ENCODE measurements around the gene CYB5R4. TPM values are rescaled to one million over a fixed set of nuclear protein-coding genes. Genes with fewer than 3 reads are reported as not detected.

Gene CYB5R4, protein sequence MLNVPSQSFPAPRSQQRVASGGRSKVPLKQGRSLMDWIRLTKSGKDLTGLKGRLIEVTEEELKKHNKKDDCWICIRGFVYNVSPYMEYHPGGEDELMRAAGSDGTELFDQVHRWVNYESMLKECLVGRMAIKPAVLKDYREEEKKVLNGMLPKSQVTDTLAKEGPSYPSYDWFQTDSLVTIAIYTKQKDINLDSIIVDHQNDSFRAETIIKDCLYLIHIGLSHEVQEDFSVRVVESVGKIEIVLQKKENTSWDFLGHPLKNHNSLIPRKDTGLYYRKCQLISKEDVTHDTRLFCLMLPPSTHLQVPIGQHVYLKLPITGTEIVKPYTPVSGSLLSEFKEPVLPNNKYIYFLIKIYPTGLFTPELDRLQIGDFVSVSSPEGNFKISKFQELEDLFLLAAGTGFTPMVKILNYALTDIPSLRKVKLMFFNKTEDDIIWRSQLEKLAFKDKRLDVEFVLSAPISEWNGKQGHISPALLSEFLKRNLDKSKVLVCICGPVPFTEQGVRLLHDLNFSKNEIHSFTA
- 13.7 TPM for total RNA-seq

DNA sequence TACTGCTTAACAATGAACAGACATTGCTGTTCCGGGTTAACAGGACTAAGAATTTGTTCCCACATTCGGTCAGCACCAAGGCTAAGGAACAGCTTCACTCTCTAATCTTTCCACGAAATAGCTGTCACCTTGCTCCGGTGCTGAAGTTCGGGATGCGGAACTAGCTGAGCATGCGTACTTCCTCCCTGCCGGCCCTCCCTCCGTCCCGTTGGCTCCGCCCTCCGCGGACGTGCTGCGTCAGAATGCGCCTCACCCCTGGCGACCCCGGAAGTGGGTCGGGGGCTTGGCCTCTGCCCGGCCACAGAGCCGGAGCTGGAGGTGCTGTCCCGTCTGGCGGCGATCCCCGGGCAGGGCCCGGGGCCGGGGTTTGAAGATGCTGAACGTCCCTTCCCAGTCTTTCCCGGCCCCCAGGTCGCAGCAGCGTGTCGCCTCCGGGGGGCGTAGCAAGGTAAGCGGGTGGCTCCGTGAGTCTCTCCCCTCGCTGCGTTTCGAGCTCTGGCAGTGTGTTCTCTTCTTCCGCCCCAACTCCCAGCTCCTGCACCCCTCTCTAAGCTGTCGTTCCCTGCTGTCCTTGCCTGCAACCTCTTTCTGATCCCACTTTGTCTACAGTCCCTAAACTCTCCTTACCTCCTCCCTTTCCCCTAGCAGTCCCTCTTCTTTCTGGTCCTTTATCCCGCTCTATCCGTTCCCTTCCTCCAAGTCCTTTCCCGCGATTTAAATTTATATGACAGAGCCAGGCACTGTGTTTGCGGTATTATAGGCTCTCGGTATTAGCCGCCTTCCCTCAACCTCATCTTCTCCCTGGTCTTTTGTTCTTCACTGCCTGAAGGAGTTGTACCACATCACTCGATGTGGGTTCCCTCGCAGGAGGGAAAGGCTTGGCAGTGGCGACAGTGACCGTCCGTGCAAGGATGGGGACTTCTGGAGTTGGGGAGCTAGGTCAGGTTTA is at the start of gene CYB5R4:
Gene CYB5R4 (plus strand): TSS at position 280 of the 949 bp plus-strand sequence. CDS start 94 bp downstream, at position 374.
- peak; percentile 88 for DNase-seq

DNA sequence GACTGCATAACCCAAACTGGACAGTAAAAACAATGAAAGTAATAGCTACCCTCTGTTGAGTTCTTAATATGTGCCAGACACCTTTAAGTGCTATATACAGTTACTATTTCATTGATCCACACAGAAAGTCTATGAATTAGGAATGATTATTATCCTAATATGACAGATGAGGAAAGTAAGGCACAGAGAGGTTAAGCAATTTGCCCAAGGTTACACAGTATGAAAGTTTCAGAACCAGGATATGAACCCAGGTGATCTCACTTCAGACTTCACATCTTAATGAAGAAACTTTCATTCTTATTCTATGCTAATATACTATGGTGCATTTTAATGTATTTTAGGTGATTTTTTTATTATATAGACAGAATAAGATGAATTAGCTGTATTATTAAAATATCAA is 46.9 kb upstream of the CYB5R4 start:
- no peak for DNase-seq

DNA sequence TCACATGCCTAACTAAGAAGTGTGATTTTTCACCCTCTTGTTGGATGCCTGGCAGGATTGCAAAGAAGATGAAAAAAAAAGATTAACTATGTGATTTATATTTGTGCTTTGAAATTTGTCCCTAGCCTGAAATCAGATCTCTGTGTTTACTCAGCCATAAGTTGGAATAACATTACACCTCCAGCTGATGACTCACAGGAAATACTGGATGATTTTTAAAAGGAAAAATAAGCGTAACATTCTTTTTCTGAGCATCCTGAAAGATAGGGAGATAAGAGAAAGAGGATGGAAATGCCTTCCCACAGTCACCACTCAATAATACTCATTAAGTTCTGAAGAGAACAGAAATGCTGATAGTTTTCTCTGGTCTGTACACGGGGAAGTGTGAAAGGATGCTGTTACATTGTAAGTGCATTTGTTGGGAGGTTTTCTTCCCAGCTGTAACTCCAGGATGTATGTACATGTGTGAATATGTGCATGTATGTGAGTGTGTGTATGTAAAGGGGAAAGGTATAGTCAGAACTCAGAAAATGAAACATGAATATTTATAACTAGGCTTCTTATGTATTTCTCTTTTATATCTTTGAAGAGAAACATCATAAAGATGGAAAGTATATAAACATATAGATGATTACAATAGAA is 43.7 kb upstream of the CYB5R4 start:
- no peak for DNase-seq

DNA sequence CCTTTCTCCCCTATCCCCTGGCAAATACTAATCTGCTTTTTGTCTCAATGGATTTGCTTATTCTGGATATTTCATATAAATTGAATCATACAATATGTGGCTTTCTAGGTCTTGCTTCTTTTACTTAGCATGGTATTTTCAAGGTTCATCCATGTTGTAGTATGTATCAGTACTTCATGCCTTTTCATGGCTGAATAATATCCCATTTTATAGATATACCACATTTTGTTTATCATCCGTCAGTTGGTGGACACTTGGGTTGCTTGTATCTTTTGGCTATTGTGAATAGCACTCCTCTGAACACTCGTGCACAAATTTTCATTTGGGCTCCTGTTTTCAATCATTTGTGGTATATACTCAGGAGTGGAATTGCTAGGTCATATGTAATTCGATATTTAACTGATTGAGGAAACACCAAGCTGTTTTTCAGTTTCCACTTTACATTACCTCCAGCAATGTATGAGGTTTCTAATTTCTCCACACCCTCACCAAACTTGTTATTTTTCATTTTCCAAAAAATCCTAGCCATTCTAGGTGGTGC is 36.8 kb upstream of the CYB5R4 start:
- DNase-seq, result no peak

DNA sequence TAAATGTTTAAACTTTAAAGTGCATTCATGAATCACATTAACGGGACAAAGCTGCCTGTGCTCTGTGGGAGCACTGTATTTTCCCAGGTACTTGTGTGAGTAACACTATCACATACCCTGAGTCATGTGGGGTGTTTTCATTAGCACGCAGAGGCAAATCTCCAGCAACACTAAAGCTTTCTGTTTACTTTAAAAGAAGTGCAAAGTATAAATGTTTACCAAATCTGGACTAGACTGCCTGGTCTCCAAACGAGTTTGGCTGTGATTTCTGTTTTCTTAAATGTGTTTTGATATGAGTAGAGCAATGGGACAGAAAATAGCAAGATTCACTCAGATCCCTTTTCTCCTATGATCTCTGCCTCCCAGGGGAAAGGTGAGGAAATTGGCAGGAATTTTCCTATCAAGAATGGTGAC is 35.1 kb upstream of the CYB5R4 start:
- DNase-seq, result no peak

DNA sequence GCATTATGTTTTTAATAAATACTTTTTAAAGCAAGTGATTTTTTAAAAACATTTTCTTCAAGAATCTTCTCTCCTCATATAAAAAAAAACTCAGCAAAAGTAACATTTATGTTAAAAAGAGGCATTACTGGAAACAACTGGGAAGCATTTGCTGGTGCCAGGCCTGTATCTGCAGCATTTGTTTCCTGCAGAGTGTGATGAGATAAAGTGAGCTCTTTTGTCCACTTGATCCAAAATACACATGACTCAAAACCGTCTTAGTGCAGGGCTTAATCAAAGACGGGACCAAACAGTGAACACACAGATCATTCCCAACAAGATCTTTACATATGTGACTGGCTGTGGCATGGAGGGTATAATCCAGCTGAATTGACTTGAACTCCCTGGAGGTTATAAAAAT is 34.7 kb upstream of the CYB5R4 start:
- DNase-seq, result no peak

DNA sequence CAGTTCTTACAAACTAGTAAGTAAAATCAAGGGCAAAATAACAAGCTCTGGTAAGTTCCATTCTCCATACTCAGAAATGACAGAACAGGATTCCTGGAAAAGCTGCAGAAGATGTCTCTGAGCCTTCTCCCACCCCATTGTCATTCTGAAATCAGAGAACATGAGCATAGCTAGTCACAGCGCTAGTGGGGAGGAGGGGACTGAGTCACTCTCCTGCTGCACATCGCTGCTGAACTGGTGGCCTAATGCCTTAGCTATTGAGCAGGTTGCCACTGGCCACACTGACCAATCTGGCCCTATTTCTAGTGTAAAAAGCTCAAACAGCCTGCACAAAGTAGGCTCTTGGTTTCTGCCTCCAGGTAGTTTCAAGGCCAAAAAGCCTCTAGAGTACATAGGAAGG is 32.4 kb upstream of the CYB5R4 start:
- no peak for DNase-seq

DNA sequence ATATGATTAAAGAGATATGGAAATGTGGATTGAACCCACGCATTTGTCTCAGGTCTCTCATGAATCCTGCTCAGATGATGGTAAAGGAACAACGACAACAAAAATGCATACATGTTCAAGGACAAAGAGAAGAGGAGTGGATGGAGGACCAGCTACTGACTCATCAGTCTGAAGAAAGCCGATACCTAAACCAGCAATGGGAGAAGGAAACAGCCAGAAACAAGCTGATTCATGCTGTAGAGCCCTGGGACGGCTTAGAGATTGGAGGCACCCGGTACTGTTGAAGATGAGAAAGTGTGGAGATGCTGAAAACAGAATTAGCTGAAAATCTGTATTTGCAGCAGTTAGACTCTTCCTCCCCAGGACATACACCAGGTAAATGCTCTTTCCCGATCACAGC is 20.8 kb upstream of the CYB5R4 start:
- DNase-seq, result no peak

DNA sequence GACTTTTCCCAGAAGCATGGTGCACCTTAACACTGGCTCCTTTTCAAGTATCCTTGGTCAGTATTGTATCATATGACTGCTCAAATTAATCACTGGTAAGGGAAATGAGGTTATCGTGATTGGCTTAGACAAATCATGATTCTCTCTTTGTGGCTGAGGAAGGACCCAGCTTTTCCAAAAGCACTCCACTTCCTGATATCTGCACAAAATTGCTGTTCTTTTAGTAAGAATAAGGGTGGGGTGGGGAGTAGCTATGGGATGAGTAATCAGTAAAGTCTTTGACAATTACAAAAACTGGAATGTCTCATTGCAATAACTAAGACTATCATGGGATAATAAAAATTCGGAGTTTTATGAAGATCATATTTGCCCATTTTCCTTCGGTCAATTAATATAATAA is 15.3 kb upstream of the CYB5R4 start:
- no peak for DNase-seq

DNA sequence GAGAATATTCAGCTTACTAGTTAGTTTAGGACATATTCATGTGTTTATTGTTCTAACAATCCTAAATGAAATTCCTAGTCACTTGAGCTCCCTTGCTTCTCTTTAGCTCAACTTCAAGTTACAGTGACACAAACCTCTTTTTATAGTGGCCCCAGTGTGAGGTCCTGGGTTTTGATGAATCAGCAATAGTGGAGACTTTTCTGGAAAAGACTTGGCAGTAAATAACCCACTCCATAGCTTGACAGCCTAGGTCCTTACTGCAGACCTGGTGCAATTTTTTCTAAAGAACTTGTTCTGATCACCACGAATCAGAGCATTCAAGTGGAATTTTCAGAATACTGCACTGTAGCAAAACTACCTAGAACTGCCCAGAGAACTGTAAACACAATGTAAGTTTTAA is 13.2 kb upstream of the CYB5R4 start:
- DNase-seq, result no peak

DNA sequence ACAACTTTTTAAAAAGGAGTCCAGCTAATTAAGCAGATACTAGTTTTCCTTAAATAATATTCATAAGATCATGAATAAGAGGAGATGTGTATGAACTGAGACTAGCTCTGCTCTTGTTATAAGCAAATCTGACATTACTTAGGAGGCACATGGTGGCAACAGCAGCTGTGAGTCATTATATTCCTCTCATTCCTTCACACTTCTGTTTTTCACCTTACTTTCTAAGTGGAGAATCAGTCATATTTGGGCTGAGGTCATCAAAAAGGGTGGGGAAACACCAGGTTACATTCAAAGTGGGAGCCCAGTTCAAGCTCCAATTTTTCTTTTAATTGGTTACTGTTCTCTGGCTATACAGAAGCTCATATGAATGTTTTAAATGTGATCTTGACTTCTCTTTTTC is 12.3 kb upstream of the CYB5R4 start:
- DNase-seq, result no peak

DNA sequence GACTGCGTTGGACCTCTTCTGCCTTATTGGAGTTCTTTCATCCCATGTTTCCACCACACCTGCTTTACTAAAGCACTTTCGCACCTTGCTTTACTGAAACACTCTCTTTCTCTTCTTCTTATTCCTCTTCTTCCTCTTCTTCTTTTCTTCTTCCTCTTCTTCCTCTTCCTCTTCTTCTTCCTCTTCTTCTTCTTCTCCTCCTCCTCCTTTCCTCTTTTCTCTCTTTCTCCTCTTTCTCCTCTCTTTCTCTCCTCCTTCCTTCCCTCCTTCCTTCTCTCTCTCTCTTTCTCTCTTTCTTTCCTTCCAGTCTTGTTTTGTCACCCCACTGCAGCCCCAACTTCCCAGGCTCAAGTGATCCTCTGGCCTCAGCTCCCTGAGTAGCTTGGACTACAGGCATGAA is 10.4 kb upstream of the CYB5R4 start:
- no peak for DNase-seq

DNA sequence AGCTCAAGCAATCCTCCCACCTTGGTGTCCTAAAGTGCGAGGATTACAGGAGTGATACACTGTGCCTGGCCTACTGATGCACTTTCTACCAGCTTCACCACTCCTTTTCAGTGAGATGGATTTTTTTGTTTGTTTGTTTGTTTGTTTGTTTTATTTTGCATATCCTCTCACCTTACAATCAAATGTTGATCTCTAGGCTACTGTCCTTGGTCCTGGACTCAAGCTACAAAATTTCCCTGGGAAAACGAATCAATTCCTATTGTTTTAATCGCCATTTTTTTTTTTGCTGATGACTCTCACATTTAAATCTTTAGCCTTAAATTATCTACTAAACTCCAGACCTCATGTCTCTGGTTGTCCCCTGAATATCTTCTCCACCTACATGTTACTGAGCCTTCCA is 9.9 kb upstream of the CYB5R4 start:
- no peak for DNase-seq

DNA sequence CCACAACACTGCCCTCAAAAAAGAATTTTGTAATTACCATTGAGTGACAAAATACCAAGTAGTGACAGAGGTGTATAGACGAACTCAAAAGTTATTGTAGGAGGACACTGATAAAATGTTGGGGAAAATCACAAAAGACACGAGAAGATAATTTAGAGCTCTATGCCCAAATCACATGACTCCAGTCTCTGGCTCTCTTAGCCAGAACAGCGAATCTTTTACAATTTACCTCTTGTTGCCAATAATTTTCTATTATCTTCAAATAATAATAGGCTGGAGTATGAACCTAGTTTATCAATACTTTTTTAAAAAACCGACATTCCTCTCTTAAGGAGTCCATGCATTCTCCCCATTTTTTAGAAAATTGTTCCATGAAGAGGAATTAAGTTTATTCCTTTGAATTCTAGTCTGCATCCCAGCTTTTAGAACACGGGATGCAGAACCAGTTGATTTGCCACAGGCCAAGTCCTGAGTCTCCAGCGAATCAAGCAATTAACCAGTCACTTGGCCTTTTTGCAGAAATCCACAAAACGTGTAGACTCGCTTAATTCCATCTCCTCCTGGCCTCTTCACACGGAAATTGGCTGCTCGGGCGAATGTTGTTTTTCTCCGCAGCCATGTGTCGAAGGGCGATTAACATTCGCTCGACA is 6.8 kb upstream of the CYB5R4 start:
- no peak for DNase-seq

DNA sequence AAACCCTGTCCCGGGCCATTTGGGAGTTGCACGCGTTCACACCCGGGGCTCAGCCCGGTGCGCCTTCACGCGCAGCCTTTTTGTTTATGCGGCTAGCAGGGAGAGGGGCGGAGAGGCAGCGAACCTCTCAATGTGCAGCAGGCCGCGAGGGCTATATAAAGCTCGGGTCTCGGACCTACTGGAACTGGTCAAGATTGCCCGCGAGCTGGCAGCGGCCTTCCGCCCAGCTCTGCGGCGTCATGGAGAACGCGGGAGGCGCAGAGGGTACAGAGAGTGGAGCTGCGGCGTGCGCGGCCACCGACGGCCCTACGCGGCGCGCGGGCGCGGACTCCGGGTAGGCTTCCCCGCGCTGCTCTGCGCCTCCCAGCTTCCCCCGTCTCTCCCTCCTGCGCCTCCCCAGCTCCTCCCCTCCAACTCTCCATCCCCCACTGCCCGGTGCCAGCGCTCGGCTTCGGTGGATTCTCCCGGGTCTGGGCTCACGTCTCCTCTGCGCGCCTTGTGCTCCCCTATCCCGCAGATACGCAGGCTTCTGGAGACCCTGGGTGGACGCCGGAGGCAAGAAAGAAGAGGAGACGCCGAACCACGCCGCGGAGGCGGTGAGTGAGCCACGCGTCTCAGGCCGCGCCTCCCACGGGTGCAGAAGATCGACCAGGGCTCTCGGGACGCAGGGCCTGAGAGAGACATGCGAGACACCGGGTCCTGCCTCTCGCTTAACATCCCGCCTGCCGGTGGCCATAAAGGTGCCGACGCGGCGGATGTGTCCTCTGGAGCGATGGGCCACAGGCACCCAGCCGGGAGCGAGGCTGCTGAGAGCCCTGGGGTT is 6.1 kb upstream of the CYB5R4 start, which contains the start of gene RIPPLY2:
Gene RIPPLY2 (plus strand): TSS at position 183 of the 823 bp plus-strand sequence. CDS start 57 bp downstream, at position 240.
- DNase-seq, result peak; percentile 71

DNA sequence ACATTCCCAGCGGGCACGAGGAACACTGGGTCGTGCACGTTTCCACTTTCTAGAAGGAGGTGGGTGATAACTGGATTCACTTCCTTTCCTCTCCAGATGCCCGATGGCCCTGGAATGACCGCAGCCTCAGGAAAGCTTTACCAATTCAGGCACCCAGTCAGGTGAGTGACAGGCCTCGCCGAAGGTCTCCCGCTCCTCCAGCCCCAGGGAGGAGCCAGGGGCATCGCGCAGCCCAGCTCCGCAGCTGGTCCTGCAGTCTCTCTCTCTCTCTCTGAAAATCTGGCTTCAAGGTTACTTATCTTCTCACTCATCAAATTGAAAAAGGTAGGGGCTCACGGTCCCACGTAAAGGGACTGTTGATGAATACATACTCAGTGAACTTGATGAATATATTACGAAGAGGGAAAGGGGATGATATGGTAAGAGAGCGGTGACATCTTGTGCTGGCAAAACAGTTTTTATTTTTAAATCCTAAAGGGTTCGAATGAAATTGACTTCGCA is 5.4 kb upstream of the CYB5R4 start:
- DNase-seq, result peak; percentile 54

DNA sequence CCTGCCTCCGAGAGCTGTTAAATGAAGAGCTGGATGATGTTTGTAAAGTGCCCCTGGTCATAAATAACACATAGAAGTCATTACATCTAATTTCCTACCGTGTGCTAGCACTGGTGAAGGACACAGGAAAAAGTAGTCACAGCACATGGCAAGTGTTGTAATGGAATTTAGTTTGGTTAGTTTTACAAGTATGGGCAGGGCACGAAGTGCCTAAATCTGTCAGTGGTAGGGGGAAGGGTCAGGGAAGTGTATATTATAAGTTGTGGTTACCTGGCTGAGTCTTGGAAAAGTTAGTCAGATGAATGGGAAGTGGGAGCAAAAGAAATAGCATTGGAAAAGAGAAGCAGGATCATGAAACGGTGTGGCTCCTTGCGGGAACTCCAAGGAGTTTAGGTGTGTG is 4.7 kb upstream of the CYB5R4 start:
- no peak for DNase-seq

DNA sequence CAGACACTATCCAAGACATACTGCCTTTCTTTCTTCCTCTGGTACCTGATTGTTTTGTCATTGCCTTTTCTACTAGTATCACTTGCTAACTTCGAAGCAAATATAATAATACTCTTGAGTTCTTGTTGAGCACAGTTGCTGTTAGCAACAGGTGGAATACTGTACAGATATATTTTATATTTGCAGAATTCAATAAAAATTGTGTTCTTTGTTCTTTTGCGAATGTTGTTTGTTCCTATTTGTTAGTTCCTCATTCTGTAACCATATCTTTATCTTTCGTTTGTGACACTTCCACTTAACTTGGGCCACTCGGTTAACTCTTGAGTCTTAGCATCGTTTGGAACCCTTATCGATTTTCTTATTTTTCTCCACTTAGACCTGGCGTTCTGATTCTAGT is 868 bp downstream of the CYB5R4 start:
- no peak for DNase-seq

DNA sequence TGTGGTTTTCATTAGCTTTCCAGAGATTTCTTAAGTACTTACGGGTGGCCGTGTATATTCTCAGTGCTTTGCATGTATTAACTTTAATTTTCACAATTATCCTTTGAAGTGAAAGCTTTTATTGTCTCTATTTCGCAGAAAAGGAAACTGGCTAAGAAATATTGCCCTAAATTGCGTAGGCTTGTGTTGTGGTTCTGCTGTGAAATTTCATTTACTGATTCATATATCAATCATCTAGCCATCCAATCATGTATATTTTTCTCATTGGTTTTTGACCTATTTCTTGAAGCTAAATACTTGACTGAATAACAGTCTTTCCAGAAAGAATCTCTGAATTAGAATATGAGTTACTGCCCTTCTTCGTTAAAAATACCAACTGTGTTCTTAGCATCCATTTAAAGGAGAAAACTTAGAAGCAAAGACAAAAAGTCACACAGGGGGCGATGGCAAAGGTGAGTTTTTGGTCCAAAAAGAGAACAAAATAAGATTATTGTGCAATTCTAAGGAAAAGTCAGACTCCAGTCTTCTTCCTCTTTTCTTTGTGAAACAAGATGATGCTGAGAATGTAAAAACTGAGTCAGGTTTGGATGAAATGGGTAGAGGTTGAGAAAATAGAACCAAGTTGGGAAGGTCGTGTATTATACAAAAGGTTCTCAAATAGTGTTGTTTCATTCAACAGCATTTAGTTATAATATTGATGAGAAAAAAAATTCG is 1.4 kb downstream of the CYB5R4 start:
- no peak for DNase-seq
